SW 1271 (cell line): Measurements from ENCODE around the gene TMCO4.

Experiments
- DNase-seq, 2 experiments: peaks; one replicate each; lab custom pipeline; 2025; lab: John Stamatoyannopoulos, UW

Gene TMCO4

GRCh38 chr1:19684677-19685076 lies 115.0 kb downstream of the TMCO4 start:
- no peak for DNase-seq

DNA sequence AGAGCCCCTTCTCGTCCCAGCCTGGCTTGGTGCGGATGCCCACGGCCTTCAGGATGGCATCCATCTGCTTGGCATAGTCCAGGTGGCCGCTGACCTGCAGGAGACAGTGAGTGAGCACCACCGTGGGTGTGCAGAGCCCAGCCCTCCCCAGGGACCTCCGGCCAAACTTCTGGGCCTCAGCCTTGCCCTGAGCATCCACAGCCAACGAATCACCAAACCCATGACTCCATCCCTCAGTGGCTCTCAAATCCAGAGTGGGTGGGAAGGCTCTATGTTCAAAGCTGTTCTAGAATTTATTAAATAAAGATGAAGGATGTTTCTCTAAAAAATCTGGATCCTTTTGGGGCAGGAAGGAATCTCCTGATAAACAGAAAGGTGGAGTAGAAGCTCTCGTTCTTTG lies 116.4 kb downstream of the TMCO4 start:
- DNase-seq: no peak

DNA sequence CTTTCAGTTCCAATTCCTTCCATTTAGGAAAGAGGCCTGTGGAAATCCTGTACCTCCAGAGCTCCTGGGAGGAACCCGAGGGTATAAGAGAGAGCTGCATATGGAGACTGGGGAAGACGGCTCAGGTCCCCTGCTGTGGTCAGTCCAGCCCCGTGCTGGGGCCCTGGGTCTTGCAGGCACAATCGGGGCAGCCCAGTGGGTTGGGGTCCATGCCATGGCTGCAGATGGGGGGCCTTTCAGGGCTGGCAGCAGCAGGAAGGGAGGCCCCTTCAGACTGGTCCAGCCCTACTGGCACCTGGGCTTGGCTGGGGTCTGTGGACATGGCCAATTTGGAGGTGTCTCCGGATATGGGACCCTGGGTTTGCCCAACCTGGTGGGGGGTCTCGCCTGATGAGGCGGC lies 116.8 kb downstream of the TMCO4 start:
- no peak for DNase-seq

DNA sequence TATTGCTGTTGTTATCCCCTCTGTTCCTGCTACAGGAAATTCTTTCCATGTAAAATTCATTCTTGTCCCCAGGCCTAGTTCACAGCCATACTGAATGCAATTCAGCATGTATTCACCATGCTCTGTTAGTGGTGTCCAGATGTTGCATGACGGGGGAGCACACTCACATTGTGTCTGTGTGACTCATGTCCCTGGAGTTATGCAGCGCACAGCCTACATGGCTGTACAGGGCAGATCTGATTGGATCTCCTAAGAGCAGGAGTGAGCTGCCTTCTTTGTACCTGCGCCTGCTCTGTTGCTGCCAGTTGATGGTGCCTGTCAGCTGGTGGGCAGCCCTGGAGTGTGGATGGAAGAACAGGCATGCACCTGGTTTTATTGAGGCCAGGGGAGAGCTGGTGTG lies 117.5 kb downstream of the TMCO4 start:
- no peak for DNase-seq

DNA sequence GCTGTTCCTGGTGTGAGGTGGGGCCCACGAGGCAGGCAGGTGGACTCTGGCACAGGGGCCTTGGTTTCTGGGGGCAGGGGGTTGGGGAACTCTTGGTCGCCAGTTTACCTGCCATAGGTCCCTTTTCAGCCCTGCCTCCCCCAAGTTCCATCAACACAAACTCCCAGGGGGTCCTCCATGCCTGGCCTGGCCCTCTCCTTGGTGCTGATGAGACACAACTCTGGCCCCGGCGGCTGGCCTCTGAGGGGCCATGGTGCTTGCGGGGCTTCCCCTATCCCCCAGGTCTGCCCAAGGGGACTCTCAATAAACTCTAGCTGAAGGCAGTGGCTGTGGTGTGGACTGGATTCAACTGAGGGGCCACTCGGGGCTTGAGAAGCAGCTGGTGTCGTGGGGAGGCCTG lies 119.1 kb downstream of the TMCO4 start:
- no peak for DNase-seq

GRCh38 chr1:19679691-19680090 lies 120.0 kb downstream of the TMCO4 start:
- no peak for DNase-seq

DNA sequence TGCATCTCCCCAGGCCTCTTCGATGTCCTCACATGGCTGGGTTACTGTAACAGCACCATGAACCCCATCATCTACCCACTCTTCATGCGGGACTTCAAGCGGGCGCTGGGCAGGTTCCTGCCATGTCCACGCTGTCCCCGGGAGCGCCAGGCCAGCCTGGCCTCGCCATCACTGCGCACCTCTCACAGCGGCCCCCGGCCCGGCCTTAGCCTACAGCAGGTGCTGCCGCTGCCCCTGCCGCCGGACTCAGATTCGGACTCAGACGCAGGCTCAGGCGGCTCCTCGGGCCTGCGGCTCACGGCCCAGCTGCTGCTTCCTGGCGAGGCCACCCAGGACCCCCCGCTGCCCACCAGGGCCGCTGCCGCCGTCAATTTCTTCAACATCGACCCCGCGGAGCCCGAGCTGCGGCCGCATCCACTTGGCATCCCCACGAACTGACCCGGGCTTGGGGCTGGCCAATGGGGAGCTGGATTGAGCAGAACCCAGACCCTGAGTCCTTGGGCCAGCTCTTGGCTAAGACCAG lies 120.7 kb downstream of the TMCO4 start:
- DNase-seq: no peak

GRCh38 chr1:19678493-19678892 lies 121.2 kb downstream of the TMCO4 start:
- no peak for DNase-seq

GRCh38 chr1:19676438-19676922 lies 123.2 kb downstream of the TMCO4 start:
- DNase-seq: no peak

GRCh38 chr1:19675797-19676196 lies 123.9 kb downstream of the TMCO4 start:
- no peak for DNase-seq

DNA sequence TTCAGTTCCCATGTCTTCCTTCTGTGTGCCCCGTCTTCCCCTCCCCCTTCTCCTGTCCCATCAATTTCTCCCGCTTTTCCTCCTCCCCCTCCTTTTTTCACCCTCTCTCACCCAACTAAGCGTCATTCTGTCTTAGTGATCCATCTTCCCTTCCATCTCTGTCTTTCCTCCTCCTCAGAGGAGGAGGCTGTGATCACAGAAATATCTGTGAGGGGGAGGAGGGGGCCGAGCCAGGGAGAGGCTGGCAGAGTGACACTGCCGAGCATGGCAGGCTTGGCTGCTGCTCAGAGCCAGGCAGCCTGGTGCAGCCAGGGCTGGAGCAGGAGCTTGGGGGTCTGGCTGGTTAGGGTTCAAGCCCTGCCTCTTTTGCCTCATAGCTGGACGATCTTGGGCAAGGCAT lies 127.5 kb downstream of the TMCO4 start:
- no peak for DNase-seq

DNA sequence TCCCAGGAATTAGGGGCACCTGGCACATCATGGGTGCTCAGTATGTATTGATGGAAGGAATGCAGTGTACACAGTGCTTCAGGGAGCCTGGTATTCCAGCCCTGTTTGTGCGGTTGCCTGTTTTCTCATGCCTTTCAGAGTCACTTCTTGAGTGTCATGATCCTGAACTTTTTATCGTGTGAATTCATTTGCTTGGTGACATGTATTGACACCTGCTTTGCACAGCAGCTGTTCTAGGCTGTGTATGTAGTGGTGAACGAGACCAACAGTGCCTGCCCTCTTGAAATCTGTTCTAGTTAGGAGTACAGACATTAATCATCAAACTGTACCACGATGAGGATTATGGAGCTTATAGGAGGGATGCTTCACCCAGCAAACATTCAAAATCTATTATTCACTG lies 128.9 kb downstream of the TMCO4 start:
- DNase-seq: no peak

- no peak for DNase-seq
Measured at GRCh38 chr1:19668888-19669287, 130.8 kb downstream of the TMCO4 start.

DNA sequence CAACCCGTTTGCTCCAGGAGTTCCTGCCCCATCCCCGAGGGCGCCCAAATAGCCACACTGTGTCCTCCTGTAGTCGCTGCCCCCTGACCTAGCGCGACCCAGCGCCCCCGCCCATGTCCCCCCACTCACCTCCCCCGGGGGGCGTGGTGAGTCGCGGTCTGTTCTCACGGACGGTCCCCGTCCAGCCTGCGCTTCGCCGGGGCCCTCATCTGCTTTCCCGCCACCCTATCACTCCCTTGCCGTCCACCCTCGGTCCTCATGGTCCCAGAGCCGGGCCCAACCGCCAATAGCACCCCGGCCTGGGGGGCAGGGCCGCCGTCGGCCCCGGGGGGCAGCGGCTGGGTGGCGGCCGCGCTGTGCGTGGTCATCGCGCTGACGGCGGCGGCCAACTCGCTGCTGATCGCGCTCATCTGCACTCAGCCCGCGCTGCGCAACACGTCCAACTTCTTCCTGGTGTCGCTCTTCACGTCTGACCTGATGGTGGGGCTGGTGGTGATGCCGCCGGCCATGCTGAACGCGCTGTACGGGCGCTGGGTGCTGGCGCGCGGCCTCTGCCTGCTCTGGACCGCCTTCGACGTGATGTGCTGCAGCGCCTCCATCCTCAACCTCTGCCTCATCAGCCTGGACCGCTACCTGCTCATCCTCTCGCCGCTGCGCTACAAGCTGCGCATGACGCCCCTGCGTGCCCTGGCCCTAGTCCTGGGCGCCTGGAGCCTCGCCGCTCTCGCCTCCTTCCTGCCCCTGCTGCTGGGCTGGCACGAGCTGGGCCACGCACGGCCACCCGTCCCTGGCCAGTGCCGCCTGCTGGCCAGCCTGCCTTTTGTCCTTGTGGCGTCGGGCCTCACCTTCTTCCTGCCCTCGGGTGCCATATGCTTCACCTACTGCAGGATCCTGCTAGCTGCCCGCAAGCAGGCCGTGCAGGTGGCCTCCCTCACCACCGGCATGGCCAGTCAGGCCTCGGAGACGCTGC lies 133.9 kb downstream of the TMCO4 start:
- DNase-seq: no peak

DNA sequence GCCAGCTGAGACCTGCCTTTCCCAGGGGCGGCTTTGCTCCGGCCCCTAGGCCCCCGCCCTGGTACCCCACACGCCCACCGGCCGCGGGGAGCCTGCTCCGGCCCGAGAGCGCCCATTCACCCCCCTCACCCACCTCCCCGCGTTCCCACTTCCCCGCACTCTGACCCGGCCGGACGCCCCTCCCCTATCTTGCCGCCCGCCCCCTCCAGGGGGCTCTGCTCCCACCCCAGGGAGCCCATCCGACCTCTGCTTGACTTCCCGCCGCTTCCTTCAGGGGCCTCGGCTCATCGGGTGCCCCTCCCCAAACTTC lies 134.6 kb downstream of the TMCO4 start:
- no peak for DNase-seq

DNA sequence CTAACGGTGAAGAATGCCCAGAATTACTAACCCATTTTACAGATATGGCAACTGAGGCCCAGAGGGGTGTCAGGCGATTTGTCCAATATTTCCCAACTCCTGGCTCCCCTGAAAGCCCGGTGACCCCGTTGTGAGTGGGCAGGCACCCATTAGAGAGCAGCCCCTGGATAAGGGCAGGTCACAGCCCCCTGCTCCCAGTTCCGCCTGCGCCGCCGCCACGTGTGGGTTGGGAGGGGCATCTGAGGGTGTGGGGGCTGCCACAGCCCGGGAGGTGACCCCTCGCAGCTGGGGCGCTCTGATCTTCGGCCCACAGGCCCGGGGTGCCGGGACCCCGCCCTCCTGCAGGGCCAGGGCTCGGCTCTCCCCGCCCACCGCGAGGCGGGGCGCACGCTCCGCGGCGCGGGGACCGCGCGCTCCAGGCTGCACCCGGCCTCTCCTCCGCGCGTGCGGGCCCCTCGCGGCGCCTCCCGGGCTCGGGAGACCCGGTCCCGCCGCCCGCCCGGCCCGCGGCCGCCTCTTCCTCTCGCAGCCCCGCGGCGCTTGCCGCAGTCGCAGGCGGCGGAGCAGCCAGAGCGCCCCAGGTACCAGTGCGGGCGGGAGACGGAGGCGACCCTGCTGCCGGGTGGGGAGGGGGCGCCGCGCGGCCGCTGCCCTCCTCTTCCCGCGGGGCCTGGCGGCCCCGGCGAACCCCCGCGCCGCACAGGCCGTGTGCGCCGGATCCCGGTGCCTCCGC lies 135.1 kb downstream of the TMCO4 start, which contains the start of gene HTR6:
Gene HTR6, plus strand, starts transcription at position 423 of the 733 bp plus-strand sequence. CDS start 879 bp downstream, outside the sequence.
- no peak for DNase-seq

DNA sequence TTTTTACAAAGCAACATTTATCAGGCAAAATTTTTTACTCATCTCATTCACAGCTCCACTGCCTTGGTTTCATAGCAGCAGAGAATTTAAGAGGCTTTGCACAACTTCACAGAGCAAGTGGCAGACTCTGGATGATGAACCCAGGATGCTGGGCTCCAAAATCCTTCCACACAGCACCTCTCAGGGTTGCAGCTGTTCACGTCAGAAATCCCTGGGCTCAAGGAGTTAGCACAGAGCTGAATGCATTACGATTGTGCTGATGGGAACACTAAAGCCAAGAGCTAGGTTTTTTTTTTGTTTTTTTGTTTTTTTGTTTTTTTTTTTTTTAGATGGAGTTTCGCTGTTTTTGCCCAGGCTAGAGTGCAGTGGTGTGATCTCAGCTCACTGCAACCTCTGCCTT lies 137.4 kb downstream of the TMCO4 start:
- no peak for DNase-seq

GRCh38 chr1:19661721-19662228 lies 137.9 kb downstream of the TMCO4 start:
- peak in 1 of 2 experiments; percentile 24 for DNase-seq

- DNase-seq: no peak
Measured at GRCh38 chr1:19658186-19658585, 141.5 kb downstream of the TMCO4 start.

DNA sequence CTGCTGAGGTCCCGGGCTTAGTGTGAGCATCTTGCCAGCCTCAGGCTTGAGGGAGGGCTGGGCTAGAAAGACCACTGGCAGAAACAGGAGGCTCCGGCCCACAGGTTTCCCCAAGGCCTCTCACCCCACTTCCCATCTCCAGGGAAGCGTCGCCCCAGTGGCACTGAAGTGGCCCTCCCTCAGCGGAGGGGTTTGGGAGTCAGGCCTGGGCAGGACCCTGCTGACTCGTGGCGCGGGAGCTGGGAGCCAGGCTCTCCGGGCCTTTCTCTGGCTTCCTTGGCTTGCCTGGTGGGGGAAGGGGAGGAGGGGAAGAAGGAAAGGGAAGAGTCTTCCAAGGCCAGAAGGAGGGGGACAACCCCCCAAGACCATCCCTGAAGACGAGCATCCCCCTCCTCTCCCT lies 142.2 kb downstream of the TMCO4 start:
- no peak for DNase-seq

- DNase-seq: no peak
Measured at GRCh38 chr1:19656780-19657466, 142.8 kb downstream of the TMCO4 start.
